Measurements from ENCODE around the gene DMXL2.
"Not testable (repeated sequence)": the region's sequence is repeated elsewhere in the genome, so short reads cannot be mapped to it uniquely, and the experiment has no call there.

Gene DMXL2

GRCh38 chr15:51444112-51444511 lies 178.5 kb downstream of the DMXL2 start:
- Histone ChIP-seq H3K36me3 (peaks cover 15% of the 10 kb centered on the region), H3K4me3 (ENCODE audit: low read depth, low read length) (no peak overlapping the region), H3K27ac (no peak overlapping the region), H3K27me3 (ENCODE audit: insufficient read depth, low read depth, severe bottlenecking) (no peaks in the 10 kb centered on the region), H3K9me3 (ENCODE audit: severe bottlenecking) (no peaks in the 10 kb centered on the region)
- no peak for TF ChIP-seq CTCF (IDR thresholded peaks at IDR 0.05; ENCODE audit: low read depth, low read length)
- DNase-seq, result no peak

GRCh38 chr15:51443282-51443914 lies 179.2 kb downstream of the DMXL2 start:
- H3K9me3 ChIP-seq (ENCODE audit: severe bottlenecking), result no peaks in the 10 kb centered on the region
- no peak for DNase-seq
- no peaks in the 10 kb centered on the region for H3K27me3 ChIP-seq (ENCODE audit: insufficient read depth, low read depth, severe bottlenecking)
- H3K27ac ChIP-seq, result no peak overlapping the region
- H3K4me3 ChIP-seq (ENCODE audit: low read depth, low read length), result no peak overlapping the region
- TF ChIP-seq CTCF (IDR thresholded peaks at IDR 0.05; ENCODE audit: low read depth, low read length), result no peak
- H3K36me3 ChIP-seq, result peaks cover 9% of the 10 kb centered on the region; the same call in 1 of the 2 replicates

GRCh38 chr15:51438526-51438925 lies 184.0 kb downstream of the DMXL2 start:
- DNase-seq, result no peak
- Histone ChIP-seq H3K4me3 (ENCODE audit: low read depth, low read length) (no peak overlapping the region), H3K9me3 (ENCODE audit: severe bottlenecking) (no peaks in the 10 kb centered on the region), H3K36me3 (no peaks in the 10 kb centered on the region), H3K27ac (no peak overlapping the region), H3K27me3 (ENCODE audit: insufficient read depth, low read depth, severe bottlenecking) (no peaks in the 10 kb centered on the region)
- TF ChIP-seq CTCF (IDR thresholded peaks at IDR 0.05; ENCODE audit: low read depth, low read length), result no peak

GRCh38 chr15:51425517-51426040 lies 197.0 kb downstream of the DMXL2 start:
- Histone ChIP-seq H3K27ac (no peak overlapping the region), H3K4me3 (ENCODE audit: low read depth, low read length) (no peak overlapping the region), H3K36me3 (no peaks in the 10 kb centered on the region), H3K27me3 (ENCODE audit: insufficient read depth, low read depth, severe bottlenecking) (no peaks in the 10 kb centered on the region), H3K9me3 (ENCODE audit: severe bottlenecking) (no peaks in the 10 kb centered on the region)
- TF ChIP-seq CTCF (IDR thresholded peaks at IDR 0.05; ENCODE audit: low read depth, low read length), result no peak
- DNase-seq, result no peak

GRCh38 chr15:51424780-51425179 lies 197.8 kb downstream of the DMXL2 start:
- DNase-seq, result no peak
- H3K27me3 ChIP-seq (ENCODE audit: insufficient read depth, low read depth, severe bottlenecking), result no peaks in the 10 kb centered on the region
- H3K36me3 ChIP-seq, result no peaks in the 10 kb centered on the region
- no peaks in the 10 kb centered on the region for H3K9me3 ChIP-seq (ENCODE audit: severe bottlenecking)
- no peak overlapping the region for H3K27ac ChIP-seq
- H3K4me3 ChIP-seq (ENCODE audit: low read depth, low read length), result no peak overlapping the region
- TF ChIP-seq CTCF (IDR thresholded peaks at IDR 0.05; ENCODE audit: low read depth, low read length), result no peak

GRCh38 chr15:51423040-51423439 lies 199.5 kb downstream of the DMXL2 start:
- H3K36me3 ChIP-seq; H3K9me3 ChIP-seq (ENCODE audit: severe bottlenecking); DNase-seq; H3K4me3 ChIP-seq (ENCODE audit: low read depth, low read length); H3K27ac ChIP-seq; H3K27me3 ChIP-seq (ENCODE audit: insufficient read depth, low read depth, severe bottlenecking): not testable (repeated sequence)
